Smooth muscle cell (in vitro differentiated cells): Measurements from ENCODE around the gene ANKRD23. TPM values are rescaled to one million over a fixed set of nuclear protein-coding genes. Genes with fewer than 3 reads are reported as not detected.

Experiments
- DNase-seq: peaks from one replicate; lab custom pipeline; 2025; ENCODE audit not compliant: unreplicated experiment; lab: John Stamatoyannopoulos, UW
- H2AFZ ChIP-seq: fragments of 200-600 bp; sonication (generic); 2 replicates; pipeline ENCODE4 v1.6.0; 2016; ENCODE audit warnings: antibody characterized with exemption, low read depth, mild to moderate bottlenecking
- H3F3A ChIP-seq: fragments of 200-600 bp; sonication (generic); 2 replicates; pipeline ENCODE4 v1.6.0; 2017; ENCODE audit warnings: antibody characterized with exemption, low read depth
- H3K27ac ChIP-seq: fragments of 200-600 bp; sonication (generic); 2 replicates; pipeline ENCODE4 v1.5.1; 2016; ENCODE audit warnings: low read depth, mild to moderate bottlenecking
- H3K27me3 ChIP-seq: fragments of 200-600 bp; sonication (generic); 2 replicates; pipeline ENCODE4 v1.6.1; 2016; ENCODE audit warnings: low read depth, mild to moderate bottlenecking
- H3K36me3 ChIP-seq: fragments of 200-600 bp; sonication (generic); 2 replicates; pipeline ENCODE4 v1.5.1; 2016; ENCODE audit warnings: low read depth
- H3K4me1 ChIP-seq: fragments of 200-600 bp; sonication (generic); 2 replicates; pipeline ENCODE4 v1.5.1; 2016; ENCODE audit warnings: low read depth
- H3K4me2 ChIP-seq: fragments of 200-600 bp; sonication (generic); 2 replicates; pipeline ENCODE4 v1.6.0; 2016; ENCODE audit warnings: mild to moderate bottlenecking
- H3K4me3 ChIP-seq: fragments of 200-600 bp; sonication (generic); 2 replicates; pipeline ENCODE4 v1.5.1; 2016; ENCODE audit warnings: mild to moderate bottlenecking
- H3K79me2 ChIP-seq: fragments of 200-600 bp; sonication (generic); 2 replicates; pipeline ENCODE4 v1.6.0; 2016; ENCODE audit warnings: low read depth, mild to moderate bottlenecking
- H3K9ac ChIP-seq: fragments of 200-600 bp; sonication (generic); 2 replicates; pipeline ENCODE4 v1.6.0; 2016; ENCODE audit warnings: low read depth
- H3K9me3 ChIP-seq: fragments of 200-600 bp; sonication (generic); replicated peaks from 2 replicates; pipeline ENCODE4 v1.5.1; 2016; ENCODE audit warnings: low read depth
- H4K20me1 ChIP-seq: fragments of 200-600 bp; sonication (generic); 2 replicates; pipeline ENCODE4 v1.6.0; 2016; ENCODE audit warnings: low read depth
- WGBS: methylation state at CpG from one replicate; pipeline ENCODE4 v1.1.7; 2016; ENCODE audit warnings: low lambda C conversion rate; 5-methylcytosine and 5-hydroxymethylcytosine counted together
- polyA plus RNA-seq: library from polyadenylated mRNA; unstranded; fragments of >200 nt; fragmentation: Nextera tagmentation; extraction: Ambion mirVana; gene quantifications from 2 replicates; pipeline ENCODE4 v1.2.1, GENCODE V29; 2016
- total RNA-seq: library from RNA; depleted of rRNA; stranded (reverse); fragments of >200 nt; gene quantifications from 2 replicates; pipeline ENCODE4 v1.2.3, GENCODE V29; 2014
- TF ChIP-seq, protein P1 (sequence below): fragments of 200-600 bp; sonication (generic); IDR thresholded peaks from 2 replicates; pipeline ENCODE4 v1.5.1; 2017; ENCODE audit warnings: borderline replicate concordance, mild to moderate bottlenecking, antibody characterized with exemption; ENCODE audit not compliant: insufficient read depth, poor library complexity, severe bottlenecking

The ANKRD23 gene
- total and polyA plus RNA-seq, 2 experiments from 2014 or later = 1.7 to 5.6 TPM

DNA sequence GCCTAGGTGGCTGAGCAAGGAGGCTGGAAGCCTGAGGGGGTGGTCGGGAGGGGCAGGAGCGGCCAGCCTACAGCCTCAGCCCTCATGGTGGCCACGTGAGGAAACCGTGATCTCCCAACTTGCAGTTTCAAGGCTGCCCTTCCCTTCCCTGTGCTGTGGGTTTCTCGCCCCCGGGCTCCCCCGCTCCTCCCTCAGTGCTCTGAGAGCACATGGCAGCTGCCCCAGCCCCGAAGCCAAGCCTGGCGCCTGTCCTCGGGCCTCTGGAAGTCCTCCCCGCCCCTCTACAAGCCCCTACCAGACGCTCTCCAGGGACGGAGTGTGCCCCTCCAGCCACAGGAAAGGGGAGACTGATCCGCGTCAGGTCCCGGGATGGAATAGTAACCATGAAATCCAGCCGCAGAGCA is 586 bp upstream of the ANKRD23 start:
- Histone ChIP-seq H3K9me3 (no peaks in the 10 kb centered on the region), H3F3A (no peaks in the 10 kb centered on the region), H3K4me2 (no peak overlapping the region), H3K4me1 (no peaks in the 10 kb centered on the region), H3K27me3 (no peaks in the 10 kb centered on the region), H3K4me3 (no peak overlapping the region), H3K27ac (no peak overlapping the region), H4K20me1 (no peaks in the 10 kb centered on the region), H3K9ac (no peak overlapping the region), H3K79me2 (no peaks in the 10 kb centered on the region), H3K36me3 (no peaks in the 10 kb centered on the region), H2AFZ (no peak overlapping the region)
- TF ChIP-seq, protein P1, sequence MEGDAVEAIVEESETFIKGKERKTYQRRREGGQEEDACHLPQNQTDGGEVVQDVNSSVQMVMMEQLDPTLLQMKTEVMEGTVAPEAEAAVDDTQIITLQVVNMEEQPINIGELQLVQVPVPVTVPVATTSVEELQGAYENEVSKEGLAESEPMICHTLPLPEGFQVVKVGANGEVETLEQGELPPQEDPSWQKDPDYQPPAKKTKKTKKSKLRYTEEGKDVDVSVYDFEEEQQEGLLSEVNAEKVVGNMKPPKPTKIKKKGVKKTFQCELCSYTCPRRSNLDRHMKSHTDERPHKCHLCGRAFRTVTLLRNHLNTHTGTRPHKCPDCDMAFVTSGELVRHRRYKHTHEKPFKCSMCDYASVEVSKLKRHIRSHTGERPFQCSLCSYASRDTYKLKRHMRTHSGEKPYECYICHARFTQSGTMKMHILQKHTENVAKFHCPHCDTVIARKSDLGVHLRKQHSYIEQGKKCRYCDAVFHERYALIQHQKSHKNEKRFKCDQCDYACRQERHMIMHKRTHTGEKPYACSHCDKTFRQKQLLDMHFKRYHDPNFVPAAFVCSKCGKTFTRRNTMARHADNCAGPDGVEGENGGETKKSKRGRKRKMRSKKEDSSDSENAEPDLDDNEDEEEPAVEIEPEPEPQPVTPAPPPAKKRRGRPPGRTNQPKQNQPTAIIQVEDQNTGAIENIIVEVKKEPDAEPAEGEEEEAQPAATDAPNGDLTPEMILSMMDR = no peak
- 85% methylated on average over 14 of the region's 17 CpGs for WGBS
- DNase-seq = no peak

GRCh38 chr2:96842600-96842999 is 1.2 kb downstream of the ANKRD23 start:
- WGBS = 91% methylated on average over 7 of the region's 7 CpGs
- no peak overlapping the region for H3K9ac ChIP-seq
- H4K20me1 ChIP-seq = no peaks in the 10 kb centered on the region
- no peaks in the 10 kb centered on the region for H3K4me1 ChIP-seq
- no peak for DNase-seq
- H3K36me3 ChIP-seq = no peaks in the 10 kb centered on the region
- H3K27ac ChIP-seq = no peak overlapping the region
- no peaks in the 10 kb centered on the region for H3F3A ChIP-seq
- H2AFZ ChIP-seq = no peak overlapping the region
- no peaks in the 10 kb centered on the region for H3K9me3 ChIP-seq
- no peaks in the 10 kb centered on the region for H3K79me2 ChIP-seq
- H3K27me3 ChIP-seq = no peaks in the 10 kb centered on the region
- TF ChIP-seq, protein P1 = no peak
- no peak overlapping the region for H3K4me2 ChIP-seq
- no peak overlapping the region for H3K4me3 ChIP-seq

GRCh38 chr2:96841701-96842495 is 1.9 kb downstream of the ANKRD23 start:
- no peak for DNase-seq
- H3K27me3 ChIP-seq = no peaks in the 10 kb centered on the region
- H3K79me2 ChIP-seq = no peaks in the 10 kb centered on the region
- TF ChIP-seq, protein P1 = no peak
- H2AFZ ChIP-seq = no peak overlapping the region
- H3F3A ChIP-seq = no peaks in the 10 kb centered on the region
- no peaks in the 10 kb centered on the region for H4K20me1 ChIP-seq
- no peaks in the 10 kb centered on the region for H3K36me3 ChIP-seq
- no peak overlapping the region for H3K4me3 ChIP-seq
- no peak overlapping the region for H3K27ac ChIP-seq
- H3K4me1 ChIP-seq = no peaks in the 10 kb centered on the region
- H3K9ac ChIP-seq = no peak overlapping the region
- WGBS = 92% methylated on average over 13 of the region's 16 CpGs
- H3K9me3 ChIP-seq = no peaks in the 10 kb centered on the region
- H3K4me2 ChIP-seq = no peak overlapping the region
